B cell (primary cell): ENCODE measurements around the gene ZNF433. TPM values are rescaled to one million over a fixed set of nuclear protein-coding genes. Genes with fewer than 3 reads are reported as not detected.
"Not testable (repeated sequence)": the region's sequence is repeated elsewhere in the genome, so short reads cannot be mapped to it uniquely, and the experiment has no call there.

Source experiments
- ATAC-seq: fragments of 200-7000 bp; cut with Tn5 transposase; one replicate; pipeline ENCODE4 v1.10.0; 2021; ENCODE audit warnings: low read depth, mild to moderate bottlenecking, moderate number of reproducible peaks, moderate library complexity
- CTCF ChIA-PET: fragments of 350-600 bp; sonication (Branson Sonifier 250); formaldehyde crosslinking; loops from one replicate; lab custom pipeline; 2021; ENCODE audit warnings: antibody characterized with exemption, inconsistent platforms; lab: Charles Lee
- POLR2A ChIA-PET: fragments of 350-600 bp; sonication (Branson Sonifier 250); formaldehyde crosslinking; loops from one replicate; lab custom pipeline; 2021; ENCODE audit warnings: antibody characterized with exemption; lab: Charles Lee
- DNase-seq: peaks from one replicate; pipeline ENCODE4 v3.0.0; 2013
- H2AFZ ChIP-seq: 2 replicates; pipeline ENCODE4 v1.6.1; 2012; ENCODE audit warnings: mild to moderate bottlenecking, low read depth, low read length; ENCODE audit not compliant: insufficient read depth, poor library complexity, severe bottlenecking
- H3K27ac ChIP-seq, 2 donors: 1 replicate in 1 of 2; 2 replicates in 1 of 2; pipeline ENCODE4 v1.5.1; 2012 to 2013; ENCODE audit warnings: low read length in 2 of 2, mild to moderate bottlenecking in 2 of 2, moderate library complexity in 1 of 2
- H3K27me3 ChIP-seq, 4 experiments: fragments of 200-600 bp in 1 of 4; sonication (generic) in 1 of 4; replicated peaks in 1 of 4; 1 replicate in 2 of 4; 2 replicates in 2 of 4; pipeline versions ENCODE4 v1.6.1 to v1.7.0; 2013 to 2016; ENCODE audit warnings: low read length in 3 of 4, mild to moderate bottlenecking in 2 of 4, mixed read lengths in 1 of 4, moderate library complexity in 1 of 4; ENCODE audit not compliant: insufficient read depth in 4 of 4, control insufficient read depth in 3 of 4; ENCODE audit errors: control extremely low read depth in 1 of 4
- H3K36me3 ChIP-seq, 2 experiments: replicated peaks in 1 of 2; 1 replicate in 1 of 2; 2 replicates in 1 of 2; pipeline versions ENCODE4 v1.6.1 to v1.7.1; 2013; ENCODE audit warnings: low read length in 1 of 2; ENCODE audit not compliant: insufficient read depth in 2 of 2, control insufficient read depth in 1 of 2; ENCODE audit errors: control extremely low read depth in 1 of 2, extremely low read depth in 1 of 2
- H3K4me1 ChIP-seq, 2 donors: fragments of 200-600 bp in 1 of 2; sonication (generic) in 1 of 2; 1 replicate in 1 of 2; 2 replicates in 1 of 2; pipeline versions ENCODE4 v1.5.1 to v1.6.1; 2013 to 2017; ENCODE audit warnings: low read length in 2 of 2; ENCODE audit not compliant: control insufficient read depth in 2 of 2, insufficient read depth in 2 of 2
- H3K4me2 ChIP-seq: replicated peaks from 2 replicates; pipeline ENCODE3; 2012; ENCODE audit warnings: mild to moderate bottlenecking, low read depth, low read length; ENCODE audit not compliant: poor library complexity, severe bottlenecking
- H3K4me3 ChIP-seq, 5 experiments: fragments of 200-600 bp in 1 of 5; sonication (generic) in 1 of 5; 1 replicate in 3 of 5; 2 replicates in 2 of 5; pipeline versions ENCODE4 v1.5.1 to v1.7.0; 2011 to 2016; ENCODE audit warnings: low read length in 4 of 5, mild to moderate bottlenecking in 4 of 5, low read depth in 2 of 5, control low read depth in 1 of 5, moderate library complexity in 1 of 5; ENCODE audit not compliant: insufficient read depth in 1 of 5; ENCODE audit errors: control extremely low read depth in 1 of 5, extremely low read depth in 1 of 5
- H3K79me2 ChIP-seq: fragments of 200-600 bp; sonication (generic); one replicate; pipeline ENCODE4 v1.6.0; 2016; ENCODE audit warnings: low read length; ENCODE audit not compliant: control insufficient read depth, insufficient read depth
- H3K9ac ChIP-seq: fragments of 200-600 bp; sonication (generic); 2 replicates; pipeline ENCODE4 v1.6.1; 2017; ENCODE audit warnings: mild to moderate bottlenecking, low read length, moderate library complexity
- H3K9me3 ChIP-seq, 3 donors: one replicate each; pipeline versions ENCODE4 v1.6.1 to v1.7.1; 2013; ENCODE audit warnings: low read length in 2 of 3; ENCODE audit not compliant: control insufficient read depth in 2 of 3, insufficient read depth in 1 of 3; ENCODE audit errors: control extremely low read depth in 1 of 3
- H4K20me1 ChIP-seq: 2 replicates; pipeline ENCODE4 v1.6.0; 2012; ENCODE audit warnings: mild to moderate bottlenecking, low read length; ENCODE audit not compliant: insufficient read depth, control insufficient read depth, poor library complexity, severe bottlenecking
- H3K27ac Mint-ChIP-seq: one replicate; pipeline ENCODE4 v1.8.0; 2021; ENCODE audit warnings: mixed read lengths
- H3K27me3 Mint-ChIP-seq: one replicate; pipeline ENCODE4 v1.8.0; 2021; ENCODE audit warnings: mixed read lengths
- H3K4me1 Mint-ChIP-seq: one replicate; pipeline ENCODE4 v1.8.0; 2021; ENCODE audit warnings: mixed read lengths
- H3K4me3 Mint-ChIP-seq: one replicate; pipeline ENCODE4 v1.8.0; 2021; ENCODE audit warnings: mixed read lengths
- H3K9me3 Mint-ChIP-seq: one replicate; pipeline ENCODE4 v1.8.0; 2022; ENCODE audit warnings: mixed read lengths; ENCODE audit not compliant: insufficient read depth
- EZH2 ChIP-seq: IDR thresholded peaks from 2 replicates; pipeline ENCODE4 v1.6.1; 2012; ENCODE audit warnings: borderline replicate concordance, low read depth, mild to moderate bottlenecking, moderate library complexity, low read length; ENCODE audit not compliant: insufficient read depth, poor library complexity, severe bottlenecking
- WGBS: methylation state at CpG from one replicate; pipeline ENCODE4 v1.1.5; 2013; ENCODE audit warnings: missing lambda C conversion rate; ENCODE audit not compliant: insufficient coverage; 5-methylcytosine and 5-hydroxymethylcytosine counted together
- intact Hi-C: fragments of 100-400 bp; cut with micrococcal nuclease; formaldehyde crosslinking; loops from one replicate; pipeline ENCODE4 v1.10.0; 2022
- polyA plus RNA-seq: library from polyadenylated mRNA; depleted of rRNA; stranded (reverse); fragments of >200 nt; gene quantifications from 2 replicates; pipeline ENCODE4 v1.2.3, GENCODE V29; 2012
- total RNA-seq, 2 donors: library from RNA; stranded (reverse); fragments of 120-200 nt in 1 of 2; gene quantifications; 1 replicate in 1 of 2; 2 replicates in 1 of 2; pipeline versions ENCODE4 v1.2.3 to v1.2.4, GENCODE V29; 2013 to 2022
- TF ChIP-seq, protein P1 (sequence below): fragments of 200-600 bp; IDR thresholded peaks from one replicate; pipeline ENCODE4 v1.8.0; 2022; ENCODE audit warnings: antibody characterized with exemption, mild to moderate bottlenecking

ZNF433 gene
- total and polyA plus RNA-seq, 2 donors (not counting 1 experiment from before 2014, with no cell fraction given): 1.3 to 7.3 TPM

DNA sequence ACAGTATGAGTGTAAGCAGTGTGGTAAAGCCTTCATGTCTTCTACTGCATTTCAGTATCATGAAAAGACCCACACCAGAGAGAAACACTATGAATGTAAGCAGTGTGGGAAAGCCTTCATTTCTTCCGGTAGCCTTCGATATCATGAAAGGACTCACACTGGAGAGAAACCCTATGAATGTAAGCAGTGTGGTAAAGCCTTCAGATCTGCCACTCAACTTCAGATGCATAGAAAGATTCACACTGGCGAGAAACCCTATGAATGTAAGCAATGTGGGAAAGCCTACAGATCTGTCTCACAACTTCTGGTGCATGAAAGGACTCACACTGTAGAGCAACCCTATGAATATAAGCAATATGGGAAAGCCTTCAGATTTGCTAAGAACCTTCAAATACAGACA is 41.9 kb upstream of the ZNF433 start:
- Mint-ChIP-seq H3K9me3 (peaks cover 25% of the 10 kb centered on the region), H3K4me1 (no peaks in the 10 kb centered on the region), H3K27ac (no peak overlapping the region), H3K4me3 (no peak overlapping the region), H3K27me3 (no peaks in the 10 kb centered on the region)
- CTCF ChIA-PET: interaction anchor here (1.2 kb wide), 1 partner anchor 10 kb away, joined by 4 read pairs; no protein-coding TSS in a partner anchor
- H3K4me2 ChIP-seq: no peak overlapping the region
- H3K27ac ChIP-seq: no peak overlapping the region
- POLR2A ChIA-PET: no interaction called here
- no peaks in the 10 kb centered on the region for H3K79me2 ChIP-seq
- H3K36me3 ChIP-seq: peaks cover 17 to 38% of the 10 kb centered on the region in 2 experiments
- intact Hi-C loops: no loop called here
- no peaks in the 10 kb centered on the region for H3K4me1 ChIP-seq
- H4K20me1 ChIP-seq: no peaks in the 10 kb centered on the region
- no peak overlapping the region for H2AFZ ChIP-seq
- H3K9ac ChIP-seq: no peak overlapping the region
- no CpG with 5 or more reads among the region's 3 CpGs for WGBS
- ATAC-seq (no peak), DNase-seq (no peak)
- TF ChIP-seq, protein P1, sequence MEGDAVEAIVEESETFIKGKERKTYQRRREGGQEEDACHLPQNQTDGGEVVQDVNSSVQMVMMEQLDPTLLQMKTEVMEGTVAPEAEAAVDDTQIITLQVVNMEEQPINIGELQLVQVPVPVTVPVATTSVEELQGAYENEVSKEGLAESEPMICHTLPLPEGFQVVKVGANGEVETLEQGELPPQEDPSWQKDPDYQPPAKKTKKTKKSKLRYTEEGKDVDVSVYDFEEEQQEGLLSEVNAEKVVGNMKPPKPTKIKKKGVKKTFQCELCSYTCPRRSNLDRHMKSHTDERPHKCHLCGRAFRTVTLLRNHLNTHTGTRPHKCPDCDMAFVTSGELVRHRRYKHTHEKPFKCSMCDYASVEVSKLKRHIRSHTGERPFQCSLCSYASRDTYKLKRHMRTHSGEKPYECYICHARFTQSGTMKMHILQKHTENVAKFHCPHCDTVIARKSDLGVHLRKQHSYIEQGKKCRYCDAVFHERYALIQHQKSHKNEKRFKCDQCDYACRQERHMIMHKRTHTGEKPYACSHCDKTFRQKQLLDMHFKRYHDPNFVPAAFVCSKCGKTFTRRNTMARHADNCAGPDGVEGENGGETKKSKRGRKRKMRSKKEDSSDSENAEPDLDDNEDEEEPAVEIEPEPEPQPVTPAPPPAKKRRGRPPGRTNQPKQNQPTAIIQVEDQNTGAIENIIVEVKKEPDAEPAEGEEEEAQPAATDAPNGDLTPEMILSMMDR: no peak
- TF ChIP-seq EZH2: no peak
- H3K27me3 ChIP-seq: no peaks in the 10 kb centered on the region
- H3K9me3 ChIP-seq: peaks cover 25 to 83% (median 66%) of the 10 kb centered on the region in 3 donors
- peak overlapping the region in 1 of 5 experiments; percentile 12 for H3K4me3 ChIP-seq

DNA sequence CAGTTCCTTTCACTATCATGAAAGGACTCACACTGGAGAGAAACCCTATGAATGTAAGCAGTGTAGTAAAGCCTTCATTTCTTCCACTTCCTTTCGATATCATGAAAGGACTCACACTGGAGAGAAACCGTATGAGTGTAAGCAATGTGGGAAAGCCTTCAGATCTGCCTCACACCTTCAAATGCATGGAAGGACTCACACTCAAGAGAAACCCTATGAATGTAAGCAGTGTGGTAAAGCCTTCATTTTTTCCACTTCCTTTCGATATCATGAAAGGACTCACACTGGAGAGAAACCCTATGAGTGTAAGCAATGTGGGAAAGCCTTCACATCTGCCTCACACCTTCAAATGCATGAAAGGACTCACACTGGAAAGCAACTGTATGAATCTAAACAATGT is 40.9 kb upstream of the ZNF433 start:
- peaks cover 23% of the 10 kb centered on the region for H3K9me3 Mint-ChIP-seq
- DNase-seq, ATAC-seq, H4K20me1 ChIP-seq, H3K27ac ChIP-seq, H3K27ac Mint-ChIP-seq, POLR2A ChIA-PET, H3K4me1 Mint-ChIP-seq, H3K4me2 ChIP-seq, CTCF ChIA-PET, H3K79me2 ChIP-seq, H3K9ac ChIP-seq, H3K4me3 Mint-ChIP-seq, H3K27me3 ChIP-seq, intact Hi-C loops, H3K27me3 Mint-ChIP-seq, H3K4me1 ChIP-seq, H3K4me3 ChIP-seq, H2AFZ ChIP-seq: not testable (repeated sequence)
- no CpG with 5 or more reads among the region's 3 CpGs for WGBS
- peaks cover 17 to 38% of the 10 kb centered on the region in 2 experiments for H3K36me3 ChIP-seq
- H3K9me3 ChIP-seq: peaks cover 25 to 93% (median 64%) of the 10 kb centered on the region in 3 donors
